Activated CD4-positive, CD25-positive, alpha-beta regulatory T cell treated with anti-CD3 and anti-CD28 coated beads, Interleukin-2, amount 50 U/mL, for 72 hours (primary cell): ENCODE measurements around the gene AP3S1.

ENCODE experiments used
- DNase-seq: peaks from one replicate; pipeline ENCODE4 v3.0.0; 2021

AP3S1 gene

DNA sequence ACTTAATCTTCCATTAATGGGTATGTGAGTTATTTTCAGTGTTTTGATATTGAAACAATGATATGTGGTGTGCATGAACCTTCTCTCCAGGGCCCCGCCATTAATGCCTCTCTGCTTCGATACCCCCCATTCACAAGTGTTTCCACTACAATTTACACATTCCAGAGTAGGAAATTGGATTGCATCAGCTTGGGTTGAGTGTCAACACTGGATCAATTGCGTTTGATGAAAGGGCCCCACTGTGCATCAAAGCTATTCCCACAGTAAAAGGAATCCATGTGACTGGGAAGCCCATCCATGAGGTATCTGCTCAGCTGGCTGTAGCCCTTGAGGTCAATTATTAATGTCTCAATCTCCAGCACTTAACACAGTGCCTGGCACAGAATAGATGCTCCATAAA is 102.8 kb downstream of the AP3S1 start:
- no peak for DNase-seq

DNA sequence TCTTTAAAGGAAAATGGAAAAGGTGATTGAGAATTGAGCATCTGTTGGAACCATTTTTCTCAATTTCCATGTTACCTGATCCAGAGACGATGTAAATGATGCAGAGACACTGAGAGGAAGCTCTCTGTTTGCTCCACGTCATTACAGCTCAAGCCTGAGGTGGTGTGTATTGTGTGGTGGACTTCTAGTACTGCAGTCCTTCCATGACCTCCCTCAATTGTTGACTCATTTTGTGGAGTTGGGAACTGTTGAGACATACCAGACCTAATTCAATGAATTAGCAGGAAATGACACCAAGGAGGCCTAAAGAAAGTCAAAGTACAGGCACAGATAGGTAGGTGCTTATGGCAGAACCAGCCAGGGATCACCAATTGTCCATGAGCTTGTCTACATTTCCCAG is 104.9 kb downstream of the AP3S1 start:
- DNase-seq = no peak

DNA sequence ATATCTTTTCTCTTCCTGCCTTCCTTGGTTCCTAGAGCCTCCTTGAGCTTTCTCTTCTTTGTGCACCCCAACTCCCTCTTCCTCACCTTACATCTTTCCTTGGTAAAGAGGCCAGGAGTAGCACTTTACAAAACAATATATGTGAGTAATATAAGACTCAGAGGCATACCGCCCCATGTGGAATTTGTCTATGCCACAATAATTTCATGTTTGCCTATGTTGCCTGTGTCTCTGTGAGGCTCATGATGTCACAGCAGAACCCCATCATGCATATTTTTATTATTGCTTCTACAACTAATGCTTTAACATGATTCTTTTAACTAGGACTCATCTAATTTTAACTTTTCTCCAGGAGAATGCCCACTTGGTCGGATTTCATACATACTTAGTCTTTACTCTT is 105.5 kb downstream of the AP3S1 start:
- no peak for DNase-seq

DNA sequence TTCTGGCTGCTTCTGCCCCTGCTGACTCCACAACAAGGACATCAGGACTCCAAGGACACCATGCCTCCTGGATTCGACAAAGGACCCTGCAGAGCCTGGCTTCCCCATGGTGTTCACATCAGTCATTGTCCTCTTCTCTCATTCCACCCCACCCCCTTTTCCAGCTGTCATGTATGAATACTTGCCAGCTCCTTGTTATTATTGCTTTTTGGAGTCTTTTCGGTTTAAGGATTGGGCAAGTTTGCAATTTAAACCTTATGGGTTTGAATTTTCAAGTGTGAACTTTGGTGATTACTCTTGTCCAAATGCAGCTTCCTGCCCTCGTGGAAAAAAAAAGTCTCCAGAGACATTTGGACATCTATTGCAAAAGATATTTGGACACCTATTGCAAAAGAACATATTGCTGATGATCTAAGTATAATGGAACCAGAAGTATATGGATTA is 106.4 kb downstream of the AP3S1 start:
- DNase-seq = no peak

DNA sequence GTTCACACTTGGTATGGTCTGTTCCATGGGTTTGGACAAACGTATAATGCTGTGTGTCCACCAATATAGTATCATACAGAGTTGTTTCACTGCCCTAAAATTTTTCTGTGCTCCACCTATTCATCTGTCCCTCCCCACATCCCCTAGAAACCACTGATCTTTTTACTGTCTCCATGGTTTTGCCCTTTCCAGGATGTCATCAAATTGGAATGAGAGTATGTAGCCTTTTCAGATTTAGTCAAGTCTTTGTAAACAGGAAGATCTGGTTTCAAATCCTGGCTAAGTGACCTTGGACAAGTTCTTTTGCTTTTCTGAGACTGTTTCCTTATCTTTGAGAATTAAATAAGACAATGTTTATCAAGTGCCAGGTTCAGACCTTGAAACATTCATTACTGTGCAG is 107.4 kb downstream of the AP3S1 start:
- DNase-seq = no peak

DNA sequence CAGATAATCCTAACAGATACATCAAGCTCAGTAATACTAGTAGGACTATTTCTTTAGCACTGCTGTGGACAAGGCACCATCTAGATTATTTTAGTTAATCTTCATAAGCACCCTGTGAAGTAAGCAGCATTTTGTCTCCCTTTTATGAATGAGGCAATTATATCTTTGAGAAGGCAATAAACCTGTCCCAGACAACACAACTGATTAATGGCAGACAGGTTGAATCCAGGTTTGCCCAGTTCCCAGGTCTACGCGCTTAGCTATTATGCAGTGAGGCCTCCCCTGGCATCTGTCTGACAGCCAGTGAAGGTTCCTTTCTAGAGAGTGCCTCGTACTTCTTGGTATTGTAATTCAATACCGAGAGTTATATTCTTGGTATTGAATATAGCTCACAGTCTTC is 110.9 kb downstream of the AP3S1 start:
- no peak for DNase-seq

DNA sequence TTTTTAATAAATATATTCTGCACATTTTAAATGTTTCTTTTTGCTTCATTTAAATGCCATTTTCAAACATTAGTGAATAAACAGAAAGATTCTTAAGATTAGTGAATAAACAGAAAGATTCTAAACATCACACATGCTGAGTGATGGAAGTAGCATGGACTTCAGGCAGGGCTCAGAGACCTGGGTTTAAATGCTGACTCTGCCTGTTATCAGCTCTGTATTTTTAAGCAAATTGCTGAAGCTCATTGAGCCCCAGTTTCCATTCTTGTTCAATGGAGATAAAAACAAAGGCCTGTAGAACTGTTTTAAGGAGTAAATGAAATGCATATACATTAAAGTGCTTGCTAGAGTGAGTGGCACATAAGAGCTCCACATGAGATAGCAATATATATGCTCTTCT is 112.4 kb downstream of the AP3S1 start:
- DNase-seq = no peak

DNA sequence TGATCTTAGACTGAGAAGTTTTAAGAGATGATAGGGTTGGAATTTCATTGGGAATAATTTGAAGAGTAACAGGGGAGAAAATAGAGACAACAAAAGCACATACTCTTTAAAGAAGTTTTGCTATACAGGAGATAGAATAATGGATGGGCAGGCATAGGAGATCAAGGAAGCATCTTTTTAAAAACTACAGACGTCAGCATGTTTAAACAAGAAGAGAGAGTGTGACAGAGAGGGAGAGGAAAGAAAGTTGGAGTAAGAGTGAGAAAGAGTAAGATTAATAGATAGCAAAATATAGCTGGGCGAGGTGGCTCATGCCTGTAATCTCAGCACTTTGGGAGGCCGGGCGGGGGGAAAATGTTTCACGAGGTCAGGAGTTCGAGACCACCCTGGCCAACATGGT is 115.2 kb downstream of the AP3S1 start:
- DNase-seq = no peak

DNA sequence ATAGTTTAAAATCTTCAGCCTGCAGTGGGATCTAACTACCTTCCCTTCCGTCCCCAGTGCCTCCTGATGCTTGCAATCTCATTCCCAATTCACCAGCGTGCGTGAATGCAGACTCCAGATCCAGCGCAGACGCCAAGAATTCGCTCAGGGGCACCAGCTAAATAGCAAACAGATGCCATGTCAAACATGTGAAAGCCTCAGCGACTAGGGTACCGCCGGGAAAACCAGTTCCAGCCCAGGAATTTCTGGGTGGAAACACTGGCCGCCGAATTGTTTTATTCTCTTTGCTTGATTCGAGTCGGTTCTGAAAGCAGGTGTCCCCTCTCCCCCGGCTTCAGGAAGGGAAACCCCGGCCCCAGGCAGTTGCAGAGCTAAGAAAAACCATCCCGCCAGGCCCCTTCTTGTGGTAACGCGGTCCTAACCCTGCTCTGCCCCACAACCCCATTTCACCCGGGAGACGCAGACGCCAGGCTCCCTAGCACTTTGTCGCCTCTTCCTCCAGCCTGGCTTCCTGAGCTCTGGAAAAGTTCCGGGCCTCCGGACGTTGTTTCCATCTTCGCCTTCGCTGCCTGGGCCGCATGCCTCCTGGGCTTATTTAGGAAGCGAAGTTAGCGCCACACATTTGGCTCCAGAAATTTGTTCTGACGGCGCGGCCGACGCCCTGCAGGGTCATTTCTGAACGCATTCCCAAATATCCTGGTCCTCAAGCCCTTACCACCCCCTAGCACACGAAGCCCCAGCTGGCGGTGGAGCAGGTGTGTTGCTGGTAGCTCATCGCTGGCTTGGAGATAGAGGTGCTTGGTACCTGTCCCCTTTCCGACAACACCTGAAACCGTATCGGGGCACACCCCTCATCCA is 119.9 kb downstream of the AP3S1 start:
- DNase-seq = no peak

DNA sequence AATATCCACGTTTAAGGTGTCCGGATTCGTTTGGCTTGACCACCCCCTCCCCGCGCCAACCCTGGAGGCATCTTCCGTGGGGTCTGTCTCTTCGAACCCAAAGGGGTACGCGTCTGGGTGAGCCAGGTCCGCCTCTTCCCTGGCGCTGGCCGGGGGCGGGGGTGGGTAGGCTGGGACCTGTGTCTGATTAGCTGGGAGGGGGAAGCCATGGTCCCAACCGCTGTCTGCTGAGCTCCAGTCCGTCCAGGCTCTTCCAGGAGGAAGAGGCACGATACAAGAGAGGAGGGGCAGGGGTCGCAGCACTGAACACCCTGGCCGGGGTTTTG is 120.5 kb downstream of the AP3S1 start, which contains the start of gene LVRN:
Gene LVRN (plus strand): TSS at position 237 of the 326 bp plus-strand sequence. CDS start 143 bp downstream, outside the sequence.
- DNase-seq = no peak

DNA sequence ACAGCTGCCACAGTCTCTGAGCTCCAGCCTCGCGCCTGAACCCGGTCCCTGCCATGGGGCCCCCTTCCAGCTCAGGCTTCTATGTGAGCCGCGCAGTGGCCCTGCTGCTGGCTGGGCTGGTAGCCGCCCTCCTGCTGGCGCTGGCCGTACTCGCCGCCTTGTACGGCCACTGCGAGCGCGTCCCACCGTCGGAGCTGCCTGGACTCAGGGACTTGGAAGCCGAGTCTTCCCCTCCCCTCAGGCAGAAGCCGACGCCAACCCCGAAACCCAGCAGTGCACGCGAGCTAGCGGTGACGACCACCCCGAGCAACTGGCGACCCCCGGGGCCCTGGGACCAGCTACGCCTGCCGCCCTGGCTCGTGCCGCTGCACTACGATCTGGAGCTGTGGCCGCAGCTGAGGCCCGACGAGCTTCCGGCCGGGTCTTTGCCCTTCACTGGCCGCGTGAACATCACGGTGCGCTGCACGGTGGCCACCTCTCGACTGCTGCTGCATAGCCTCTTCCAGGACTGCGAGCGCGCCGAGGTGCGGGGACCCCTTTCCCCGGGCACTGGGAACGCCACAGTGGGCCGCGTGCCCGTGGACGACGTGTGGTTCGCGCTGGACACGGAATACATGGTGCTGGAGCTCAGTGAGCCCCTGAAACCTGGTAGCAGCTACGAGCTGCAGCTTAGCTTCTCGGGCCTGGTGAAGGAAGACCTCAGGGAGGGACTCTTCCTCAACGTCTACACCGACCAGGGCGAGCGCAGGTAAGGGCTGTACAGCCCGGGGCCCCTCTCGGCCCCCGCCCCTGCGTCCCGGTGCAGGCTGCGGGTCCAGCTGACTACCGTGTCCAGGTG is 121.0 kb downstream of the AP3S1 start:
- no peak for DNase-seq

DNA sequence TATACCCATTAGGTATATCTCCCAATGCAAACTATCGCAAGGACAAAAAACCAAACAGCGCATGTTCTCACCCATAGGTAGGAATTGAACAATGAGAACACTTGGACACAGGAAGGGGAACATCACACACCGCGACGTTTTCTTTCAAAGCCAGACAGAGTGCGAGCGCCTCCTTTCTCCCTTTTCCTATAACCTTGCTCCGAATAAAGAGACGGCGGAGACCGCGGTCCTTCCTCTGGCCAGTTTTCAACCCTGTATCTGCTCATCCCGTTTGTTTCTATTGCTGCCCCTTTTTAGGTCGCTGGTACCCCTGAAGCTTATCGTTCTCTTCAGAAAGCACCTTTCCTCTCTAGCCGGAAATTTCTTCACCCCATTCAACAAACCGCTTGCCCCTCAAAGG is 121.8 kb downstream of the AP3S1 start:
- no peak for DNase-seq
